ENCODE measurements around the gene WDFY3.

- TF ChIP-seq ZNF70 (CRISPR knock-in tag; IDR thresholded peaks at IDR 0.05), result no peak
- TF ChIP-seq TCF4 (CRISPR knock-in tag; IDR thresholded peaks at IDR 0.05; ENCODE audit: borderline replicate concordance), result no peak
These were observed 19.5 kb upstream of the WDFY3 start for GRCh38 chr4:84985952-84986351.

Data from SK-N-SH treated with all-trans-retinoic acid at 6 μM for 48 hours (cell line).